Esophagus muscularis mucosa (tissue), 4 donors: ENCODE results near the gene DLGAP4.

Experiments
- EP300 ChIP-seq: sonication (generic); formaldehyde crosslinking; IDR thresholded peaks from one replicate; pipeline ENCODE4 v1.6.1; 2017; ENCODE audit warnings: antibody characterized with exemption
- POLR2A ChIP-seq: fragments of 450-650 bp; IDR thresholded peaks from one replicate; pipeline ENCODE4 v1.6.1; 2017; ENCODE audit warnings: antibody characterized with exemption, moderate library complexity, mild to moderate bottlenecking, low read depth
- POLR2AphosphoS5 ChIP-seq, 2 donors: sonication (generic); formaldehyde crosslinking; IDR thresholded peaks; one replicate each; pipeline ENCODE4 v1.6.1; 2017; ENCODE audit warnings: antibody characterized with exemption in 2 of 2
- TF ChIP-seq, protein P1 (sequence below), 3 experiments: fragments of 200-600 bp in 2 of 3; fragments of 450-650 bp in 1 of 3; sonication (generic) in 2 of 3; IDR thresholded peaks; one replicate each; pipeline ENCODE4 v1.5.1; 2017 to 2019; ENCODE audit warnings: antibody characterized with exemption in 3 of 3, mild to moderate bottlenecking in 2 of 3, moderate library complexity in 1 of 3

DNA sequence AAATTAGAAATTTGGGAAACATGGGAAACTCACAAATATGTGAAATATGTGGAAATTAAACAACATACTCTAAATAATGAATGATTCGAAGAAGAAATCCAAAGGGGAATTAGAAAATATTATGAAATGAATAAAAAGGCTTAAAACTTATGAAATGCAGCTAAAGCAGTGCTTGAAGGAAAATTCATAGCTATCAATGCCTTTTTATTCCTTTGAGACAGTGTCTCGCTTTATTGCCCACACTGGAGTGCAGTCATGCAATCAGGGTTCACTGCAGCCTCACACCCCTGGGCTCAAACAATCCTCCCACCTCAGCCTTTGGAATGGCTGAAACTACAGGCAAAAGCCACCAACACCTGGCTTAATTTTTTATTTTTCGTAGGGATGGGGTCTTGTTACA, 259.4 kb downstream of the DLGAP4 start:
- TF ChIP-seq, protein P1, sequence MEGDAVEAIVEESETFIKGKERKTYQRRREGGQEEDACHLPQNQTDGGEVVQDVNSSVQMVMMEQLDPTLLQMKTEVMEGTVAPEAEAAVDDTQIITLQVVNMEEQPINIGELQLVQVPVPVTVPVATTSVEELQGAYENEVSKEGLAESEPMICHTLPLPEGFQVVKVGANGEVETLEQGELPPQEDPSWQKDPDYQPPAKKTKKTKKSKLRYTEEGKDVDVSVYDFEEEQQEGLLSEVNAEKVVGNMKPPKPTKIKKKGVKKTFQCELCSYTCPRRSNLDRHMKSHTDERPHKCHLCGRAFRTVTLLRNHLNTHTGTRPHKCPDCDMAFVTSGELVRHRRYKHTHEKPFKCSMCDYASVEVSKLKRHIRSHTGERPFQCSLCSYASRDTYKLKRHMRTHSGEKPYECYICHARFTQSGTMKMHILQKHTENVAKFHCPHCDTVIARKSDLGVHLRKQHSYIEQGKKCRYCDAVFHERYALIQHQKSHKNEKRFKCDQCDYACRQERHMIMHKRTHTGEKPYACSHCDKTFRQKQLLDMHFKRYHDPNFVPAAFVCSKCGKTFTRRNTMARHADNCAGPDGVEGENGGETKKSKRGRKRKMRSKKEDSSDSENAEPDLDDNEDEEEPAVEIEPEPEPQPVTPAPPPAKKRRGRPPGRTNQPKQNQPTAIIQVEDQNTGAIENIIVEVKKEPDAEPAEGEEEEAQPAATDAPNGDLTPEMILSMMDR (IDR thresholded peaks at IDR 0.05) = no peak
- TF ChIP-seq POLR2A (no peak), EP300 (no peak), POLR2AphosphoS5 (IDR thresholded peaks at IDR 0.05) (no peak)
